Chondrocyte (in vitro differentiated cells): ENCODE results near the gene SPEF2. TPM values are rescaled to one million over a fixed set of nuclear protein-coding genes. Genes with fewer than 3 reads are reported as not detected.

Experiments used
- DNase-seq: peaks from one replicate; pipeline ENCODE4 v3.0.0; 2021; ENCODE audit warnings: mixed read lengths, low spot score
- H3K27ac Mint-ChIP-seq: one replicate; pipeline ENCODE4 v1.8.0; 2021; ENCODE audit warnings: mild to moderate bottlenecking, moderate library complexity, mixed read lengths; ENCODE audit not compliant: unreplicated experiment
- H3K27me3 Mint-ChIP-seq: 2 replicates; pipeline ENCODE4 v1.8.0; 2021; ENCODE audit warnings: low read depth, mixed read lengths
- H3K36me3 Mint-ChIP-seq: 2 replicates; pipeline ENCODE4 v1.8.0; 2021; ENCODE audit warnings: low read depth, mixed read lengths
- H3K4me1 Mint-ChIP-seq: 2 replicates; pipeline ENCODE4 v1.8.0; 2021; ENCODE audit warnings: low read depth, mild to moderate bottlenecking, mixed read lengths
- H3K4me3 Mint-ChIP-seq: one replicate; pipeline ENCODE4 v1.8.0; 2021; ENCODE audit warnings: mild to moderate bottlenecking, moderate library complexity, mixed read lengths; ENCODE audit not compliant: unreplicated experiment
- H3K9me3 Mint-ChIP-seq: 2 replicates; pipeline ENCODE4 v1.8.0; 2021; ENCODE audit warnings: low read depth, mixed read lengths
- long read RNA-seq: library from polyadenylated mRNA; stranded (forward); transcript quantifications from one replicate; pipeline ENCODE4 v2.0.0, GENCODE V29; 2021
- total RNA-seq: library from RNA; stranded (reverse); gene quantifications from 3 replicates; pipeline ENCODE4 v1.2.1, GENCODE V29; 2021
- TF ChIP-seq, protein P1 (sequence below): fragments of 200-600 bp; sonication (generic); IDR thresholded peaks from 2 replicates; pipeline ENCODE4 v1.5.0; 2021; ENCODE audit warnings: antibody characterized with exemption, mild to moderate bottlenecking, moderate library complexity

Gene SPEF2, protein sequence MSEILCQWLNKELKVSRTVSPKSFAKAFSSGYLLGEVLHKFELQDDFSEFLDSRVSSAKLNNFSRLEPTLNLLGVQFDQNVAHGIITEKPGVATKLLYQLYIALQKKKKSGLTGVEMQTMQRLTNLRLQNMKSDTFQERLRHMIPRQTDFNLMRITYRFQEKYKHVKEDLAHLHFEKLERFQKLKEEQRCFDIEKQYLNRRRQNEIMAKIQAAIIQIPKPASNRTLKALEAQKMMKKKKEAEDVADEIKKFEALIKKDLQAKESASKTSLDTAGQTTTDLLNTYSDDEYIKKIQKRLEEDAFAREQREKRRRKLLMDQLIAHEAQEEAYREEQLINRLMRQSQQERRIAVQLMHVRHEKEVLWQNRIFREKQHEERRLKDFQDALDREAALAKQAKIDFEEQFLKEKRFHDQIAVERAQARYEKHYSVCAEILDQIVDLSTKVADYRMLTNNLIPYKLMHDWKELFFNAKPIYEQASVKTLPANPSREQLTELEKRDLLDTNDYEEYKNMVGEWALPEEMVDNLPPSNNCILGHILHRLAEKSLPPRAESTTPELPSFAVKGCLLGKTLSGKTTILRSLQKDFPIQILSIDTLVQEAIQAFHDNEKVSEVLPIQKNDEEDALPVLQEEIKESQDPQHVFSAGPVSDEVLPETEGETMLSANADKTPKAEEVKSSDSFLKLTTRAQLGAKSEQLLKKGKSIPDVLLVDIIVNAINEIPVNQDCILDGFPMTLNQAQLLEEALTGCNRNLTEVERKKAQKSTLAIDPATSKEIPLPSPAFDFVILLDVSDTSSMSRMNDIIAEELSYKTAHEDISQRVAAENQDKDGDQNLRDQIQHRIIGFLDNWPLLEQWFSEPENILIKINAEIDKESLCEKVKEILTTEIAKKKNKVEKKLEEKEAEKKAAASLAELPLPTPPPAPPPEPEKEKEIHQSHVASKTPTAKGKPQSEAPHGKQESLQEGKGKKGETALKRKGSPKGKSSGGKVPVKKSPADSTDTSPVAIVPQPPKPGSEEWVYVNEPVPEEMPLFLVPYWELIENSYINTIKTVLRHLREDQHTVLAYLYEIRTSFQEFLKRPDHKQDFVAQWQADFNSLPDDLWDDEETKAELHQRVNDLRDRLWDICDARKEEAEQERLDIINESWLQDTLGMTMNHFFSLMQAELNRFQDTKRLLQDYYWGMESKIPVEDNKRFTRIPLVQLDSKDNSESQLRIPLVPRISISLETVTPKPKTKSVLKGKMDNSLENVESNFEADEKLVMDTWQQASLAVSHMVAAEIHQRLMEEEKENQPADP (N-terminal part only)
- 3.1 to 5.1 TPM (median 3.8 TPM) in 3 replicates for total RNA-seq
- long read RNA-seq, full-length matches to known transcripts, result 1 of 3 reads
- long read RNA-seq, partial matches to known transcripts, result 0 of 3 reads
- long read RNA-seq, other reads (novel, unspliced or antisense), result 2 of 3 reads

DNA sequence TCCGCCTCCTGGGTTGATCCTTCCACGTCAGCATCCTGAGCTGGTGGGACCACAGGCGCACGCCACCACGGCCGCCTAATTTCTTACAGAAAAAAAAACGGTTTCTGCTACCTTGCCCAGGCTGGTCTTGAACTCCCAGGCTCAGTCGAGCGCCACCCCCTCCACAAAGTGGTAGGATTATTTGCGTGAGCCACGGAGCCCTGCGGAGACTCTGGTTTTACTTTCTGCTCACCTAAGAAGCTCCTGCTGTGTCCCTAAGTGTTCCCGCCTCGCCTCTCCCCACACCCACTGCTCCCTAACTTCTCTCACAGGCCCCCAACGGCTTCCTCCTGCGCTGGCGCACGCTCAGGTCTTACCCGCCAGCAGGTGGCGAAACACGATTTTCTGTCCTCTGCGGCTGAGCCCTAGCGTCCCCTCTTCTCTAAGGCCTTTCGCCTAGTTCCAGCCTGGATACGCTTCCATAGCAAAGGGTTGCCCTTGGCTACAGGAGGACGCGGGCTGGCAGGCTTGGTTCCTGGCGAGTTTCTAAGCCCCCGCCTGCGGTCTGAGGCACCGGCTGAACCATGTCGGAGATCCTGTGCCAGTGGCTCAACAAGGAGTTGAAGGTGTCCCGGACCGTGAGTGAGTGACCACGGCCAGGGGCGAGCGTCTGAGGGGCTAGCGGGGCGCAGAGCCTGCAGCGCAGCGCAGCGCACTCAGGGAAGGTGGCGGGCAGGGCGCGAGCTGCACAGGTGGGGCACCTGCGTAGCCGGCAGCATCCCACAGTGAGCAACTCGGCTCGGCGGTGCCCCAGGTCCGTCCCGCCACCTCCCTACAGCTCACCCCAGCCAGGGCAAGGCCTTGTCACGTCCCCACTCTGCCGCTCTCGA is at the start of gene SPEF2:
TSS of gene SPEF2 (plus strand) at position 429 of the 869 bp plus-strand sequence. CDS start at position 564, 135 bp downstream.
- peak within 1 kb of the TSS; percentile 86 for H3K27ac Mint-ChIP-seq

DNA sequence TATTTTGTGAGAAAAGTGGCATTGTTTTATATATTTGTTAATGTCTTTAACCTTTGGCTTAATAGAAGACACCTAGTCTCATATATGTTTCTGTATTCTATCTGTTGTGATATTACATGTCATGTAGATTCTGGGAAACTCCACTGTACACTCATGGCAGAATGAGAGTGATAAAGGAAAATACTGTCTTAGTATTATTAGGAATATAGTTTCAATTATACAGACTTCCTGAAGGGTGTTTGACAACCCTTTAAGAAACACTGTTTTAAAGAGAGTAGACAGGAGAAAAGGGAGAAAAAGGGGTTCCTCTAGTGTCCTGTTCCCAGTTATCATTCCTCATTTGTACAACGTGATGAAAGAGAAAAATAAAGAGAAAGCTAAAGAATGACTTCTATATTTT is 42.1 kb upstream of the SPEF2 start:
- Mint-ChIP-seq H3K36me3 (no peaks in the 10 kb centered on the region), H3K9me3 (peaks cover 5% of the 10 kb centered on the region), H3K4me1 (no peaks in the 10 kb centered on the region), H3K27me3 (peaks cover 8% of the 10 kb centered on the region), H3K4me3 (no peak overlapping the region), H3K27ac (no peak overlapping the region)
- TF ChIP-seq, protein P1, sequence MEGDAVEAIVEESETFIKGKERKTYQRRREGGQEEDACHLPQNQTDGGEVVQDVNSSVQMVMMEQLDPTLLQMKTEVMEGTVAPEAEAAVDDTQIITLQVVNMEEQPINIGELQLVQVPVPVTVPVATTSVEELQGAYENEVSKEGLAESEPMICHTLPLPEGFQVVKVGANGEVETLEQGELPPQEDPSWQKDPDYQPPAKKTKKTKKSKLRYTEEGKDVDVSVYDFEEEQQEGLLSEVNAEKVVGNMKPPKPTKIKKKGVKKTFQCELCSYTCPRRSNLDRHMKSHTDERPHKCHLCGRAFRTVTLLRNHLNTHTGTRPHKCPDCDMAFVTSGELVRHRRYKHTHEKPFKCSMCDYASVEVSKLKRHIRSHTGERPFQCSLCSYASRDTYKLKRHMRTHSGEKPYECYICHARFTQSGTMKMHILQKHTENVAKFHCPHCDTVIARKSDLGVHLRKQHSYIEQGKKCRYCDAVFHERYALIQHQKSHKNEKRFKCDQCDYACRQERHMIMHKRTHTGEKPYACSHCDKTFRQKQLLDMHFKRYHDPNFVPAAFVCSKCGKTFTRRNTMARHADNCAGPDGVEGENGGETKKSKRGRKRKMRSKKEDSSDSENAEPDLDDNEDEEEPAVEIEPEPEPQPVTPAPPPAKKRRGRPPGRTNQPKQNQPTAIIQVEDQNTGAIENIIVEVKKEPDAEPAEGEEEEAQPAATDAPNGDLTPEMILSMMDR, result no peak
- DNase-seq, result no peak

More for the DNA sequence above, at the start of gene SPEF2:
- Mint-ChIP-seq H3K27me3 (peaks cover 9% of the 10 kb centered on the region), H3K4me1 (peaks cover 19% of the 10 kb centered on the region), H3K9me3 (peaks cover 13% of the 10 kb centered on the region), H3K4me3 (peak within 1 kb of the TSS; percentile 98), H3K36me3 (no peaks in the 10 kb centered on the region)
- peak; percentile 88 for DNase-seq
- TF ChIP-seq, protein P1, result peak; percentile 97

DNA sequence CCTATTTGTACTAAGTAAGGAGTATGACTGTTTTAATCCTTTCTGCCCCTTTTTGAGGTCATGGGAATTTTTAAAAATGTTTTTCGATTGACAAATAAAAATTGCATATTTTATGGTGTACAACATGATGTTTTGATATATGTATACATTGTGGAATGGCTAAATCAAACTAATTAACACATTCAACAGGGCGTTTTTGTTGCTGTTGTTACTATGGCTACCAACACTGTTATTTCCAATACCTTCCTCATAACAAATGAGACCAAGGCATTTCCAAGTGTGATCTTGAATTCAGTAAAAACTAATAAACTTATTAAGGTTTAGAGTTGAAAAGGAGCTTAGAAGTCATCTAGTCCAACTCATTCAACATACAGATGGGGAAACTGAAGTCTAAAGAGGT is 30.2 kb upstream of the SPEF2 start:
- TF ChIP-seq, protein P1, result no peak
- Mint-ChIP-seq H3K4me1 (no peaks in the 10 kb centered on the region), H3K4me3 (no peak overlapping the region), H3K9me3 (no peaks in the 10 kb centered on the region), H3K36me3 (no peaks in the 10 kb centered on the region), H3K27me3 (peaks cover 42% of the 10 kb centered on the region), H3K27ac (no peak overlapping the region)
- no peak for DNase-seq

DNA sequence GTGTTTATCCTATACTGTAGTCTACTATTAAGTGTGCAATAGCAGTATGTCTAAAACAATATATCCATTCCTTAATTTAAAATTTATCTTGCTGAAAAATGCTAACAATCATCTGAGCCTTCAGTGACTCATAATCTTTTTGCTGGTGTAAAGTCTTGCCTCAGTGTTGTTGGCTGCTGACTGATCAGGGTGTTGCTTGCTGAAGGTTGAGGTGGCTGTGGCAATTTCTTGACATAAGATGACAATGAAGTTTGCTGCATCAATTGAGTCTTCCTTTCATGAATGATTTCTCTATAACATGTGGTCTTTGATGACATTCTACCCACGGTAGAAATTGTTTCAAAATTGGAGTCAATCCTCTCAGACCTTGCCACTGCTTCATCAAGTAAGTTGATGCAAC is 24.3 kb upstream of the SPEF2 start:
- TF ChIP-seq, protein P1, result no peak
- Mint-ChIP-seq H3K27me3 (peaks cover 31% of the 10 kb centered on the region), H3K9me3 (no peaks in the 10 kb centered on the region), H3K4me1 (no peaks in the 10 kb centered on the region), H3K4me3 (no peak overlapping the region), H3K27ac (no peak overlapping the region), H3K36me3 (no peaks in the 10 kb centered on the region)
- DNase-seq, result no peak
